Measurements from ENCODE around the gene NOL4L.
A peak's percentile ranks its signal among the peaks of the same experiment; 100 is the strongest.

NOL4L gene

DNA sequence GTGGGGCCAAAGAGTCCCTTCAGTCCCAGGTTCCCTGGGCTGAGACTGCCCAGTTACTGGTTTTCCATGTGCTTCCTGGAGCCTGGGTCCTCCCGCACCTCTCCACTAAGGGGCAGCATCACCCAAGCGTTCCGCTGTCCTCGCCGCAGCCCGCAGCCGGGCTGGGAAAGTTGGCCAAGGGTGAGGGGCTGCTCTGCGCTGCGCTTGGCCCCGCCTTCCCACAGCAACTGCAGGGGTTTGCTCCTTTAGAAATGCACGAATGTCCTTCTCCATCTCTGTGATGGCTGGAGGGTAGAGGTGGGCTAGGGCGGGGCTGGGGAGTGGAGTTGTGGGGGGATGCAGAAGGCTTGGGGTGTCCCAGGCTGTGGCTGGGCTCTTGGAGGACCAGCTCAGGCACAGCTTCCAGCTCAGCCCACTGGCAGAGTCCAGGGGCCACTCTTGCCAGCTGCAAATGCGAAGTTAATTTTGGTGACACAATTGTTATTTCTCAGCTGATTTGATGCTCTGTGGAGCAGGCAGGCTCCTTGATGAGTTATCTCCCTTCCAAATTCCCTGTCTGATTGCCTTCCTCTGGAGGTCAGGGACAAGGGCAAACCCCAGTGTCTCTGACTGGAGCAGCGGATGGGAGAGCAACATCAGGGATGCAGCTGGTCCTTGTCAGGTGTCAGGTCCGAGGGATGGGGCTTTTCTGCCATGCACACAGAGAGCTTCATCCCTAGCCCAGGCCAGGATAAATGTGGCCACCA lies 63.2 kb downstream of the NOL4L start:
- peak in 1 of 2 experiments; percentile 2 for DNase-seq

DNA sequence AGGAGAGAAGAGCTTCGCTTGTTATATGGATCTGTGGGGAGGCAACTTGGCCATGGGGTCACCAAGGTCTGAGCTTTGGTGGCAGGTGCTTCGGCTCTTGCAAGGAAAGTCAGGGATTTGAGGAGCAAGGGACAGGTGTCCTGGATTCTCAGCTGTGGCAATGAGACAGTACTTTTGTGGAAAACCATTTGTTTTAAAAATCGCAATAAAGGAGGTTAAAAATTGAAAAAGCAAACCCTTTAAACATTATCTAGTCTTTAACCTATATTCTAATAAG lies 64.3 kb downstream of the NOL4L start:
- no peak for DNase-seq

DNA sequence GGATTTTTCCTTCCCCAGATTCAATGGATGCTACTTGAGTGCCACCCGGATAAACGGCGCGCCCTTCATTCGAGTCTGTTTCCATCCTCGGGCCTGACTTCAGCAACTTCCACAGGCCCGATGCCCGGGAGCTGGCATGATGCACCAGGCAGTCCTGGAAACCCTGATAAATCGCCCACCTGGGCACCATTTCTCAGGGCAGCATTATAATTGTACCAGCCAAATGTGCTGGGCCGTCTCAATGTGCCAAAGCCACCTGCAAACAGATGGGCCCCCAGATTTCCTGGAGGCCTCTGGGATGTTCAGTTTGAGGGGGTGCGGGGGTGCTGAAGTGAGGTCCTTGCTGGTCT lies 65.8 kb downstream of the NOL4L start:
- DNase-seq, result no peak

DNA sequence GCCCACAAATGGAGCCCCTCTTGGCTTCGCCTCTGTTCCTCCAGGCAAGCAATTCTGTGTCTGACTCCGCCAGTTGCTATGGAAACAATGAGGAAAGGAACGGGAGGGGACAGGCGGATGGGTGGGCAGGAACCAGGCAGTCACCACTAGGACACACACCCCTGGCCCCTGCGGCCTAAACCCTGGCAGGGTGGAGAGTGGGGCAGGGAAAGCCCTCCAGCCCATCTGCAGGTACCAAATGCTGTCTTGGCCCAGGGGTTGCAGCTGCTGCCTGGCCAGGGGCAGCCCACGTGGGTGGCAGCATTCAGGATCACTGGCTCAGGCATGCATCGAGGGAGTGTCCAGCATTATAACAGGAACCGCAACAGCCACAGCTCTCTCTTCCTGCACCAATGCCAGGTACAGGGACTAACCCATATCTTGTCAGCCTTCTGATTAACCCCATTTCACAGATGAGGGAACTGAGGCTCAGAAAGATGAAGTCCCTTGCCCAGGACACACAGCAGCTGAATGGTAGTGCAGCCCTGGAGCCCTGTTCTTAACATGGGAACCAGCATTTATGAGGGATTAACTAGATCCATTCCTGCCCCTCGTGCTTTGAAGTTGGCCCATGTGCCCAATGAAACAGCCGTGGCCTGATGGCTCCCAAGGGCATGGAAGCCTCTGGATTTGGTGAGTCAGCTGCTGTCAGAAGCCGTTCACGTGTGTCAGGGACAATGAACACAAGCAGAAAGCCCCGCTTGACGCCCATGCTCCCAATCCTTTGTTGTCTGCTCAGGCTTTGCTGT lies 66.3 kb downstream of the NOL4L start:
- no peak for DNase-seq

DNA sequence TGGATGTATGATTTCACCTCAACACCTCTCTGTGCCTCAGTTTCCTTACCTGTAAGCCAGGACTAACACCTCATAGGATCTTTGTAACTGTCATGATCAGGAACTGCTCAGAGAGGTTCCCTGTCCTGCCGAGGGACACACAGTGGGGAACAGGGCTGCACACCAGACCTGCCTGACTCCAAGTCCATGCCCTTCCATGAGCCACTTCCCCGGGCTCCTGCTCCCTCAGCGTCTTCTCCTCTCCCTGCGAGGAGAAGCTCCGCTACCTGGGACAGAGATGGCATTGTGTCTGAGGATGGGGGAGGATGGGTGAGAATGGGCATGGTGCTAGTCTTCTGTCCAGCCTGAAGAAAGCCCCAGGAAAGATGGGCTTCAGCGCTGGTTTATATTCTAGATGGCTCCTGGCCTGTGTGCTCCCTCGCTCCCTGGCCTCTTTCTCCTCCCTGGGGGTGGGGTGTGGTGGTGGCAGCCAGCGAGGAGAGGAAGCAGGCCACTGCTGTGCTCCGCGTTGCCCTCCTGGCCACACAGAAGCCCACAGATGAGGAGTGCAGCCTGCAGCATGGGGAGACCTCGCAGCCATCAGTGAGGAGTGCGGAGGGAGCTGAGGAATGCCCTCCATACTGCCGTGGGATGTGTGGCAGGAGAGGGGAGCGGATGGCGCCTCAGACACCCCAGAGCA lies 67.1 kb downstream of the NOL4L start:
- DNase-seq, result no peak

DNA sequence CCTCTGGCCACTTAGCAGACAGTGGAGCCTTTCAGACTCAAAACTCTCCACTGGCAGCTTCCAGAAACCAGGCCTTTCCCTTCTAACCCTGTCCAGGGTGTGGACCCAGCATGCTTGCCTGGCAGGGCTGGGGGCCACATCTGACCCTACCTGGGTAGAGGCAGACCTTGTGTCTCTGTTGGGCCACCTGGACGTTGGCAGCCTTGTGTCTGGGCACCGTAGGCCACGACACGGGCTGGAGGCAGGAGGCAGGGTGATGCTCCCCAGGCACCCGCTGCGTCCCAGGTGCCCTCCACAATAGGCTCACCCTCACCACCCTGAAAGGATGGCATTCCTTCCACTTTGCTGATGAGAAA lies 67.6 kb downstream of the NOL4L start:
- DNase-seq, result no peak

DNA sequence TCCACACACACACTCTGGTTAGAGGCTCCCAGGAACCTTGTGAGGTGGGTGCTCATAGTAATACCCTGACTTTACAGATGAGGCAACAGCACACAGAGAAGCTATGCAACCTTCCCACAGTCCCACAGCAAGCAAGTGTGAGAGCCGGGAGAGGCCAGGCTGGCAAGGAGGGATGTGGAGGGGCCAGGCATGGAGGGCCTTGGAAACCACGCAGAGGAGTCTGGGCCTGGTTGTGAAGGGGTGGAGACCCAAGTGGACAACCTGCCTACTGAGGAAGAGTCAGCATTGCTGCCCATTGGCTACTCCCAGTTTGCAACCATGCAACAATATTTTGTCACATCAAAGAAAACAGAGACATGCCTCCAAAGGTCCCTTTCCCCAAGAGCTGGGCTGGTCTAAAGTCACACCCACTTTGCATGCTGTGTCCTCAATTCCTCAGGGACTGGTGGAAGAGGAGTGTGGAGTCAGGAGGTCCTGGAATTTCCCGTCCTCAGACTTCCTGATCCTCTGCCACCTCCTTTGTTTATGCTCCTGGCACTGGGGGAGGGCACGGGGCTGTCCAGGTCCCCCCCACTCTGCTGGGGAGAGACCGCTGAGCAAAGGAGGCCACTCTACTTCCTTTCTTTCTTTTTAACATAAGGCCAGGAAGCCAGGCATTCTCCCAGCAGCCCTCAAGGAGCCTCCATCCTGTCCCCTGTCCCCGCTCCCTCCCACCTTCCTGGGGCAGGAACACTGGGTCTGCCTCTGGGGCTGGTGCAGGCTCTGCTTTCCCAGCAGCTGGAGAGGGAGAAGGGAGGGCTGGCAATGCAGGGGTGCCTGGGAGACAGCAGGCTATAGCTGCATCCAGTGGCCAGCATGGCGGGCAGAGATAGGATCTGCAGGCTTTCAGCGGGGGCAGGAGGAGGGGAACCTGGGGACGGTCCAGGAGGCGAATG lies 68.3 kb downstream of the NOL4L start:
- DNase-seq, result no peak

DNA sequence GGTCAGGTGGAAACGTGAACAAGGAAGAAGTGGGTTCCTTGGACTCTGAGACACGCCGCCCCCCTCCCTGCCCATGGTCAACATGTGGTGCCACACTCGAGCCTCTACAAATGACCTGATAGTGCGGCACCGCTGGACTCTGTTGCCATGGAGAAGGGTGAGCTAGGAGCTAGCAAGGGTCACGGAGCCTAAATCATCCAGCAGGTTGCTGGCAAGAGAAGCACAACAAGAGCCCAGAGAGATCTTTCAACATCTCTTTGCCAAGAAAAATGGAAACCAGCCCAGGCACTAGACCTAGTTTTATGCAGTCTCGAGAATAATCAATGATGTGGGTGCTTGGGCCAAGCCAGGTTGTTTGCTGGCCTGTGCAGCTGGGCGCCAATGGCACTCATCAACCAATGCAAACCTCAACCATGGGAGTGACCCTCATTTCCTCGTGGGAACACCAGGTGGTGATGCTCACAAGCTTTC lies 69.5 kb downstream of the NOL4L start:
- no peak for DNase-seq

DNA sequence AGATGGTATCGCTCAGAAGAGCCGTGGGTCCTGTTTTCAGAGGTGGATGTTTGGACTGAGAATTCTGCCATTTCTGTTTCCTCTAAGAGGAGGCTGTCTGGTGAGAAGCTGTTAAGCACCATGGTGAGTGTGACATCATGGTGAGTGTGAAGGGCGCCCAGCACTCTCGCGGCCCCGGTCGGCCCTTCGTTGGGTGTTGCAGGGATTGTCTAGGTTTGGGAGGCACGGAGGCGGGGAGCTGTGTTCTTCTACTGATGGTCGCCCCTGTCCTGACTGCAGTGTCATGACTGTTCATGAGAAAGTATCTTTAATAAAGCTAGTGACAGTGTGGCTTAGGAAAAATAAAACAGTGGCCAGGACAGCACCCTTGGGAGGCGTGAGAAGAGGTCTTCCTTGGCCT lies 70.4 kb downstream of the NOL4L start:
- DNase-seq, result no peak

DNA sequence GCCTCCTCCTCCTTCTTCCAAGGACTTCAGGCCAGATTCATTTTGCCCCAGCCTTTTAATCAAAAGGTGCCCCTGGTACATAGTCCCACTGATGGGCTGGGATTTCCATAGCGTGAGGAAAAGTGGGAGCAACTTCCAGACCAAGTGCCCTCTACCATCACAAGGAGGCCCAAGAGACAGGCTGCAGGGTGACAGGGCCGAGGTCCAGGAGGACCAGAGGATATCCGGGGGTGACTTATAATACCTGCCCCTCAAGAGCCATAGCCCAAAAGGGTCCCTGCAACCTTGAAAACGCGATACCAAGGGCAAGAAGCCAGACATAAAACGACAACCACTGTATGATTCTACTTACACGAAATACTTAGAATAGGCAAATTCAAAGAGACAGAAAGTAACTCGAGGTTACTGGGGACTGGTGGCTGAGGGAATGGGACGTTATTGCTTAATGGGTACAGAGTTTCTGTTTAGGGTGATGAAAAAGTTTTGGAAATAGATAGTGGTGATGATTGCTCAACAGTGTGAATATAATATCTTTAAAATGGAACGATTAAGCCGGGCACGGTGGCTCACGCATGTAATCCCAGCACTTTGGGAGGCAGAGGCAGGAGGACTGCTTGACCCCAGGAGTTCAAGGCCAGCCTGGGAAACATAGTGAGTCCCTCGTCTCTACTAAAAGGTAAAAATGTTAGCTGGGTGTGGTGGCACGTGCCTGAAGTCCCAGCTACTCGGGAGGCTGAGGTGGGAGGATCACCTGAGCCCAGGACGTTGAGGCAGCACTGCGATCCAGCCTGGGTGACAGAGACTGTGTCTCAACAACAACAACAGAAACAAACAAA lies 71.9 kb downstream of the NOL4L start:
- DNase-seq, result peak in 1 of 2 experiments; percentile 5

DNA sequence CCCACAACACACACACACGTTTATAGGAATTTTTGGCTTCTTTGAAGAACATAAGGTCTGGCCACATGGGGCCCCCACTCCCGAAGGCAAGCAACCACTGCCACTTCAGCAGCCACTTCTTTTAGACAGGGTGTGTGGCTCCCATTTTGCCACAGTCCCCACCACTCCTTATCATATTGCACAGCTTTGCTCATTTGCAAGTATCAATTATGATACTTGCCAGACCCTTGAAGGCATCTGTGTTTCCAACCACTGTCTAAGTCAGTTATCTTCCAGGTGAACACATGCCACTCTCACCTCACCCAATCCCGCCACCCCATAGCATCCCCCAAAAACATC lies 73.1 kb downstream of the NOL4L start:
- no peak for DNase-seq

DNA sequence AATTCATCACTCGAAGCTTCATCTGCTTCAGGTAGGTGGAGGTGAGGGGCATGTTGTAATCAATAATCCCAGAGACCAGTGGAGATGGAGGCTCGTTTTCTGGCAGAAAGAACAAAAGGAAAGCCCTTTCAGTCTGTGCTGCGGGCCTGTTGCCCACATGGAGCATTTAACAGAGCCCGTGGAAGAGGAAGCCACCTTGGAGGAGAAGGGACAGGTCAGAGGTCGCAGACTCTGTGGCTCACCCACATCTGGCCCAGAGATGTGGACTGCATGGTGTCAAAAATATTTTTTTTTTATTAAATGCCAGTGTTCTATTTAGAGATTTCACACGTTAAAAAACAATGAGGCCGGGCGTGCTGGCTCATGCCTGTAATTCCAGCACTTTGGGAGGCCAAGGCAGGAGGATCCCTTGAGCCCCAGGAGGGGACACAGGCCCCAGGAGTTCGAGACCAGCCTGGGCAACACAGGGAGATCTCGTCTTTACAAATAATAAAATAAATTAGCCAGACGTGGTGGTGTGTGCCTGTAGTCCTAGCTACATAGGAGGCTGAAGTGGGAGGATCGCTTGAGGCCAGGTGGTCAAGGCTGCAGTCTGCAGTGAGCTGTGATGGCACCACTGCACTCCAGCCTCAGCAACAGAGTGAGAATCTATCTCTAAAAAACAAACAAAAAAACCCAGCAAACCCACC lies 73.6 kb downstream of the NOL4L start:
- no peak for DNase-seq

DNA sequence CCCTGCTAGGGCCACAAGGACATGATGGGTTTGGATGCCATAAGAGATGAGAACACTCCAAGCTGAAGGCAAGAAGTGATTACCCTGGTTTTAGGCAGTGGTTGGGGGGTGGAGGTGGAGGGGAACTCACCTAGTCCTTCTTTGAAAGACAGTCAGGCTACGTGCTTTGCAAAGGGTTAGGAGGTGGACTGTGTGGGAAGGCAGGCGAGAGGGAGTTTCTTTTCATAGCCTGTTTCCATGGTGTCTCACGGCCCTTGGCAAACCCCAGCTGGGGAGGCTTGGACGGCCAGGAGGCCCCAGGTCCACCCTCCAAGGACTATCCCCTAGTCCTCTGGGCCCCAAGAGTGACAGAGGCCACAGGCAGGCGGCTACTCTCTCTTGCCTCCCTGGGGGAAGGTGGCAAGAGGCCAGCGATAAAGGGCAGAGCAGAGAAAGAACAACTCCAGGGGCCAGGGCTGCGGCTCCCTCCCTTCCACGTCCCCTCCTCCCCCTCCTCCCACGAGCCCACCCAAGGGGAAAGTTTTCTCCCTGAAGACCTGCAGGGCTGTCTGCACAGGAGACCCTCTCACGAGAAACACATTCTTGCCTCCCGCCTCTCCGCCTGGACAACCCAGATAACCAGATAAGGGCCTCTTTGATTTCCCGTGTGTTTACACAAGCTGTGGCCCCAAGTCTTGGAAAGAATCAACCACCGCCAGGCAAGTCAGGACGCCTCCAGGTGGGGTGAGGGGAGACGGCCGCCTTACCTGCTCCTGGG lies 74.4 kb downstream of the NOL4L start:
- no peak for DNase-seq

DNA sequence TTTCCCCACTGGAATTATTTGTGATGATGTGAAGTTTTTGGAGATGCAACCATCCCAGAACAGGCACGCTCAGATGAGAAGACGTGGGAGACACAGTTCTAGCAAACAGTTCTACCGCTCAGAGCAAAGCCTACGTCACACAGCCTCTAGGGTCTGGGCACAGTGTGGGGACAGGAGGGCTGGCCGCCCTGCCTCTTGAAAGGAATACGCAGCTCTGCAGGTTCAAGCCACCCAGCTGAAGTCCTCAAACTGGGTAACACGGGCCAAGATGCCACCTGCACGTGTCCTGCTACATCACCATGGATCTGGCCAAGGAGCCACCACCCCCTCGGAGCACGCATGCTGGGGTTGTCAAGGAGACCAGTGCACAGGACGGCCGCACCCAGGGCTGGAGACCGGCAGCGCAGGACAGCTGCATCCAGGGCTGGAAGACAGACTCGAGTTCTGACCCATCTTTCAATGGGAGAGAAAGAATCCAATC lies 75.0 kb downstream of the NOL4L start:
- no peak for DNase-seq

DNA sequence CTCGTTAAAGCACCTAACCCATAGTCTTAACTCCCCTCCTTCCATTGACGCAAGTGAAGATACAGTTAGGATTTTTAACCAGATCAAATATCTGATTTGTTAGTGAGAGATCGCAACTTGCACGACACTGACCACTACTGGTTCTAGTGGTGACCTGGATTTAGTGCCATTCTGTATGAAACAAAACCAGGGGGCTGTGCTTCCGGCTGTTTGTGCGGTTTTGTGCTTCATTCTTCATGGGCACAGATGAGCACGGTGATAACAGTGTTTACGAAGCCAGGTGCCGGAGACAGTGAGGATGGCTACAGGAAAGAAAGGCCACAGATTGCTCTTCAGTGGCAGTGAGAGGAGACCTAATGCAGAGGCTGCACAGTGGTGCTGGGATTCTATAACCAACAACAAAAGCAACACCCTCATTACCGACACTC lies 75.5 kb downstream of the NOL4L start:
- DNase-seq, result no peak

DNA sequence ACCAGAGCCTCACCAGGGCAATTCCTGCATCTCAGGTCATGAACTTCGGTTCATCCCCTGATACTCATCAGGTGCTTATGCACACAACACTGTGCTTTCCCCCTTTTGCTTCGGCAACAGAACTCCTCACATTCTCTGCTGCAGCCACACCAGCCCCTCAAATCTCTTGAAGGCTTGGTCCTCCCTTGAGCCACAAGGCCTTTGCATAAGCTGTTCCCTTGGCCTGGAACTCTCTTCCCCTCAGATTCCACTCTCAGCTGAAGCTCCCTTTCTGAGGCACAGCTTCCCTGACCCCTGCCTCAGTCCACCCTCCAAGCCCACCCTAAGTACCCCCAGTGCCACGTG lies 76.4 kb downstream of the NOL4L start:
- no peak for DNase-seq

DNA sequence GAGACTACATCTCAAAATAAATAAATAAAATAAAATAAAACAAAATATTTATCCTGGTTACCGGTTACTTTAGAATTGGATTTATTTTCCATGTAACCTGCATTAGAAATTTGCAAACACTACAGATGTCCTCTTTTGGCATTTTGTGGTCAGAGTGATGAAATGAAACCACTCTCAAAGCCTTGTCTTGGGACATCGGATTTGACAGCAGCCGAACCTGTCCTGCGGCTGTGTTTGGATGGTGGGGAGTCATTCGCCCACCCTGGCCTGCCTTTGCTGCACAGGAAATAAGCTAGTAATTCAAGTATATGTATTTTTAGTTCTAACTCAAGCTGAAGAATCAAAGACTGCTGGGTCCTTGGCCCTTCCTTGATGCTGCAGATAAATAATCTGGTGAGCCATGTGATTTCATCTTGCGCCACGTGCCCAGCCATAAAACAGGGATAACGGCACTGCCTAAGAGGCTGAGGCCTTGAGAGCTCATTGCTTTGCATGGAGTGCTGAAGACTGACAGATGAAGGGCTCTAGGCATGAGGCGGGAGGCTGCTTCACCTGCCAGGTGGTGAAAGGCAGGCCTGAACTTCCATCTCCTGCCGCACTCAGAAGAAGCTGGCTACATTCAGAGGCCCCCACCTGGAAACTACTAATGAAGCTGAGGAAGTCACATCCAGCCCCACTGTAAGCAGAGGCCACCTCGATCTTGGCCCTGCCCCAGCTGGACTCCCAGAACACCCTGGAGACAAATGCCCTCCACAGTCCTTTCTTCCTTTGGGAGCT lies 76.9 kb downstream of the NOL4L start:
- peak; percentile 10 to 12 for DNase-seq

DNA sequence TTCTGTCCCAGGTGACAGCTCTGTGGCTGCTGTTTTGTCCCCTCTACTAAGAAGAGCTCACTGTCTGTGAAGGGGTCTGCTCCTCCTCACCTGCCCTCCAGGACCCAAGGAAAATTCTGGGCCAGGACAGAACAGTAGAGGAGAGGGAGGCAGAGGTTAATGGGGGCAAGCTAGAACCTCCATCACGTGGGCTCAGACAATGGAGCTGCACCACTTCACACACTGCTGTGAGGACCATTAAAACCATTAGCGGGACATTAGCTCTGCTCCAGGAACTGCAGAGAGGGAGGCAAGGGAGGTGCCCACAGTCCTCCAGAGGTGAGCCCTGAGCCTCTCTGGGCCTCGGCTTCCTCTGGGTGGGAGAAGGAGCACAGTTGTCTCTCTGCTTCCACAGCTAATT lies 78.4 kb downstream of the NOL4L start:
- no peak for DNase-seq

DNA sequence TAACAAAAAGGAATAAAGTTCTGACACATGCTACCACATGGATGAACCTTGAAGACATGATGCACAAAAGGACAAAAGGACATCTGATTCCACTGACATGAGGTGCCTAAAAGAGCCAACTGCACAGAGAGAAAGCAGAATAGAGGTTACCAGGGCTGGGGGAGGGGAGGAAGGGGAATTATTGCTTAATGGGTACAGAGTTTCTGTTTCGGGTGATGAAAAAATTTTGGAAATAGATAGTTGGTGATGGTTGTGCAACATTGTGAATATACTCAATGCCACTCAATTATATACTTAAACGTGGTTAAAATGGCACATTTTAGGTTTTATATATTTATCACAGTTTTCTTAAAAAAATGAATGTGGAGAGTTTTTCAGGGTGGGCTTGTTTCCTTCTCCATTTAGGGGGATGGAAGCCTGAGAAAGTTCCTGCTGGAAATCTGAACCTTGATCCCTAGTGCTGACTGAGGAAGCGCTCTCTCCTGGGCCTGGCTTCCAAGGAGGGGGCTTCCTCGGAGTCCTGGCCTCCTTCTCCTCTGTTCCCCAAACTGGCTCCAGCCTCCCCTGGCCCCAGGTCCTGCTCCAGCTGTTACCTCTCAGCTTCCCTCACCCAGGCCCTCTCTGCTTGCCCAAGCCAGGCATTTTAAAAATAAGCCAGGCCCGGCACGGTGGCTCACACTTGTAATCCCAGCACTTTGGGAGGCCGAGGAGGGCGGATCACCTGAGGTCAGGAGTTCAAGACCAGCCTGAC lies 79.2 kb downstream of the NOL4L start:
- peak; percentile 66 to 74 for DNase-seq

All from AML-193 (cell line).